IPS-18c (cell line): ENCODE results near the gene APOA4.

Source experiments
- H3K4me3 ChIP-seq: 2 replicates; pipeline ENCODE4 v1.7.0; 2013; ENCODE audit warnings: low read depth, mild to moderate bottlenecking, low read length, moderate library complexity; ENCODE audit not compliant: insufficient read depth
- H3K9me3 ChIP-seq: one replicate; pipeline ENCODE4 v1.6.1; 2013; ENCODE audit warnings: mild to moderate bottlenecking, low read length, moderate library complexity; ENCODE audit not compliant: control insufficient read depth, insufficient read depth

The APOA4 gene

GRCh38 chr11:116792869-116793771, 30.0 kb downstream of the APOA4 start:
- H3K4me3 ChIP-seq, result no peak overlapping the region

GRCh38 chr11:116792144-116792868, 30.8 kb downstream of the APOA4 start:
- Histone ChIP-seq H3K4me3 (no peak overlapping the region), H3K9me3 (peaks cover 2% of the 10 kb centered on the region)

More at GRCh38 chr11:116792869-116793771, 30.0 kb downstream of the APOA4 start:
- H3K9me3 ChIP-seq, result peaks cover 2% of the 10 kb centered on the region

GRCh38 chr11:116791813-116792143, 31.3 kb downstream of the APOA4 start, which contains the start of gene APOA5:
TSS of gene APOA5 (minus strand) at chr11:116791879. CDS start at chr11:116791860, 19 bp downstream.
- H3K4me3 ChIP-seq, result no peak within 1 kb of the TSS; the same call in 1 of the 2 replicates

GRCh38 chr11:116791002-116791812, 31.9 kb downstream of the APOA4 start:
- H3K9me3 ChIP-seq, result peaks cover 2% of the 10 kb centered on the region
- no peak overlapping the region; the same call in 1 of the 2 replicates for H3K4me3 ChIP-seq

More at GRCh38 chr11:116791813-116792143, 31.3 kb downstream of the APOA4 start, which contains the start of gene APOA5:
- H3K9me3 ChIP-seq, result peaks cover 2% of the 10 kb centered on the region

- H3K4me3 ChIP-seq, result no peak overlapping the region; the same call in 1 of the 2 replicates
Measured at GRCh38 chr11:116790167-116791001, 32.7 kb downstream of the APOA4 start.

GRCh38 chr11:116788975-116789374, 34.1 kb downstream of the APOA4 start:
- Histone ChIP-seq H3K9me3 (peaks cover 2% of the 10 kb centered on the region), H3K4me3 (no peak overlapping the region)

More at GRCh38 chr11:116790167-116791001, 32.7 kb downstream of the APOA4 start:
- H3K9me3 ChIP-seq, result peaks cover 2% of the 10 kb centered on the region

- peaks cover 2% of the 10 kb centered on the region for H3K9me3 ChIP-seq
- peak overlapping the region; percentile 77 for H3K4me3 ChIP-seq
Measured at GRCh38 chr11:116788534-116788933, 34.6 kb downstream of the APOA4 start.

GRCh38 chr11:116787786-116788486, 35.2 kb downstream of the APOA4 start, which contains the start of gene ZPR1:
TSS of gene ZPR1 (minus strand) at chr11:116788023. CDS start at chr11:116787990, 33 bp downstream.
- H3K9me3 ChIP-seq, result peaks cover 2% of the 10 kb centered on the region

GRCh38 chr11:116787436-116787785, 35.7 kb downstream of the APOA4 start:
- peaks cover 2% of the 10 kb centered on the region for H3K9me3 ChIP-seq
- peak overlapping the region; percentile 77 for H3K4me3 ChIP-seq

More at GRCh38 chr11:116787786-116788486, 35.2 kb downstream of the APOA4 start, which contains the start of gene ZPR1:
- peak within 1 kb of the TSS; percentile 77 for H3K4me3 ChIP-seq

GRCh38 chr11:116786966-116787365, 36.1 kb downstream of the APOA4 start:
- Histone ChIP-seq H3K9me3 (peaks cover 2% of the 10 kb centered on the region), H3K4me3 (peak overlapping the region; percentile 77)

- H3K4me3 ChIP-seq, result no peak overlapping the region
Measured at GRCh38 chr11:116786326-116786725, 36.8 kb downstream of the APOA4 start.

GRCh38 chr11:116782728-116783127, 40.4 kb downstream of the APOA4 start:
- Histone ChIP-seq H3K9me3 (no peaks in the 10 kb centered on the region), H3K4me3 (no peak overlapping the region)

More at GRCh38 chr11:116786326-116786725, 36.8 kb downstream of the APOA4 start:
- H3K9me3 ChIP-seq, result peaks cover 2% of the 10 kb centered on the region

GRCh38 chr11:116778556-116778955, 44.5 kb downstream of the APOA4 start:
- H3K9me3 ChIP-seq, result no peaks in the 10 kb centered on the region
- no peak overlapping the region for H3K4me3 ChIP-seq

- Histone ChIP-seq H3K9me3 (no peaks in the 10 kb centered on the region), H3K4me3 (no peak overlapping the region)
Measured at GRCh38 chr11:116777056-116777455, 46.0 kb downstream of the APOA4 start.

- no peak overlapping the region for H3K4me3 ChIP-seq
Measured at GRCh38 chr11:116776522-116776984, 46.6 kb downstream of the APOA4 start.

More at GRCh38 chr11:116776522-116776984, 46.6 kb downstream of the APOA4 start:
- no peaks in the 10 kb centered on the region for H3K9me3 ChIP-seq
